Thoracic aorta (tissue), 2 donors: Measurements from ENCODE around the gene ABCC2. TPM values are rescaled to one million over a fixed set of nuclear protein-coding genes. Genes with fewer than 3 reads are reported as not detected.

ENCODE experiments used
- ATAC-seq: fragments of 150-250 bp; one replicate; pipeline ENCODE4 v1.8.0; 2017; ENCODE audit warnings: low read depth; ENCODE audit not compliant: insufficient number of reproducible peaks, low FRiP score
- DNase-seq: peaks from one replicate; pipeline ENCODE4 v3.0.0-alpha.2; 2020; ENCODE audit warnings: low spot score
- H3K27ac ChIP-seq, 2 donors: fragments of 200-600 bp; sonication (generic); 1 replicate in 1 of 2; 2 replicates in 1 of 2; pipeline ENCODE4 v1.5.1; 2016; ENCODE audit warnings: mild to moderate bottlenecking in 2 of 2, moderate library complexity in 2 of 2
- H3K27me3 ChIP-seq: fragments of 200-600 bp; sonication (generic); replicated peaks from 2 replicates; pipeline ENCODE4 v1.6.0; 2016; ENCODE audit warnings: mild to moderate bottlenecking; ENCODE audit not compliant: insufficient read depth
- H3K36me3 ChIP-seq: fragments of 200-600 bp; sonication (generic); one replicate; pipeline ENCODE4 v1.5.1; 2016
- H3K4me1 ChIP-seq, 2 donors: fragments of 200-600 bp; sonication (generic); 1 replicate in 1 of 2; 2 replicates in 1 of 2; pipeline versions ENCODE4 v1.5.1 to v1.6.0; 2016; ENCODE audit warnings: low read depth in 2 of 2, mild to moderate bottlenecking in 1 of 2; ENCODE audit not compliant: control insufficient read depth in 1 of 2
- H3K4me3 ChIP-seq: fragments of 200-600 bp; sonication (generic); 2 replicates; pipeline ENCODE4 v1.5.1; 2016; ENCODE audit warnings: mild to moderate bottlenecking
- H3K9me3 ChIP-seq: fragments of 200-600 bp; sonication (generic); 2 replicates; pipeline ENCODE4 v1.5.1; 2016
- CTCF ChIP-seq: fragments of 200-600 bp; sonication (generic); IDR thresholded peaks from one replicate; pipeline ENCODE4 v1.5.1; 2019; ENCODE audit warnings: antibody characterized with exemption
- total RNA-seq, 2 donors: library from RNA; depleted of rRNA; stranded (reverse); fragments of >200 nt; gene quantifications; one replicate each; pipeline versions ENCODE4 v1.1.0 to v1.2.3, GENCODE V29; 2016

Gene ABCC2
- total RNA-seq, 2 donors from 2014 or later, result 0.71 to 1.2 TPM

- TF ChIP-seq CTCF, result no peak
- H3K9me3 ChIP-seq, result no peaks in the 10 kb centered on the region
- DNase-seq (no peak), ATAC-seq (no peak)
- H3K27ac ChIP-seq, result peak overlapping the region in 1 of 2 donors; percentile 62
- H3K27me3 ChIP-seq, result no peaks in the 10 kb centered on the region
- no peak overlapping the region for H3K4me3 ChIP-seq
- H3K4me1 ChIP-seq, result peaks cover 9 to 26% of the 10 kb centered on the region in 2 donors
- no peaks in the 10 kb centered on the region for H3K36me3 ChIP-seq
Observed at GRCh38 chr10:99787782-99788445, 5.5 kb downstream of the ABCC2 start.

- TF ChIP-seq CTCF, result no peak
- ATAC-seq, result peak; percentile 82
Observed at GRCh38 chr10:99788598-99789256, 6.3 kb downstream of the ABCC2 start.

GRCh38 chr10:99791831-99792230, 9.4 kb downstream of the ABCC2 start:
- TF ChIP-seq CTCF, result no peak
- Histone ChIP-seq H3K9me3 (no peaks in the 10 kb centered on the region), H3K27me3 (no peaks in the 10 kb centered on the region), H3K4me3 (no peak overlapping the region), H3K27ac (no peak overlapping the region), H3K4me1 (peaks cover 4 to 15% of the 10 kb centered on the region in 2 donors), H3K36me3 (no peaks in the 10 kb centered on the region)
- ATAC-seq (no peak), DNase-seq (no peak)

More at GRCh38 chr10:99788598-99789256, 6.3 kb downstream of the ABCC2 start:
- peak; percentile 23 for DNase-seq
- Histone ChIP-seq H3K36me3 (no peaks in the 10 kb centered on the region), H3K27me3 (no peaks in the 10 kb centered on the region), H3K27ac (peak overlapping the region; percentile 7 to 62), H3K4me1 (peaks cover 9 to 25% of the 10 kb centered on the region in 2 donors), H3K4me3 (no peak overlapping the region), H3K9me3 (no peaks in the 10 kb centered on the region)

- Histone ChIP-seq H3K4me1 (peaks cover 4 to 5% of the 10 kb centered on the region in 2 donors), H3K36me3 (no peaks in the 10 kb centered on the region), H3K27me3 (no peaks in the 10 kb centered on the region), H3K9me3 (no peaks in the 10 kb centered on the region), H3K27ac (no peak overlapping the region), H3K4me3 (no peak overlapping the region)
- ATAC-seq (no peak), DNase-seq (no peak)
- no peak for TF ChIP-seq CTCF
Observed at GRCh38 chr10:99793819-99794218, 11.4 kb downstream of the ABCC2 start.

- DNase-seq (no peak), ATAC-seq (no peak)
- Histone ChIP-seq H3K27me3 (no peaks in the 10 kb centered on the region), H3K4me3 (no peak overlapping the region), H3K27ac (no peak overlapping the region), H3K9me3 (no peaks in the 10 kb centered on the region), H3K36me3 (no peaks in the 10 kb centered on the region), H3K4me1 (no peaks in the 10 kb centered on the region)
- TF ChIP-seq CTCF, result no peak
Observed at GRCh38 chr10:99796928-99797327, 14.5 kb downstream of the ABCC2 start.
